H1 (cell line): ENCODE results near the gene IDI2.

Experiments used
- ATF2 ChIP-seq: IDR thresholded peaks from 2 replicates; pipeline ENCODE4 v1.6.1; 2012; ENCODE audit warnings: low read length, inconsistent platforms
- EZH2 ChIP-seq: fragments of 200-600 bp; sonication (generic); IDR thresholded peaks from 2 replicates; pipeline ENCODE4 v1.7.1; 2012; ENCODE audit warnings: low read depth, mild to moderate bottlenecking, moderate library complexity, low read length, inconsistent platforms; ENCODE audit not compliant: severe bottlenecking
- MAFK ChIP-seq: IDR thresholded peaks from 2 replicates; pipeline ENCODE4 v1.6.1; 2012; ENCODE audit warnings: low read depth, mild to moderate bottlenecking, improper control_type of control experiment, low read length
- SIN3A ChIP-seq, 2 experiments: IDR thresholded peaks in 1 of 2; conservative IDR thresholded peaks in 1 of 2; 2 replicates each; pipeline ENCODE4 v1.6.1; 2011 to 2012; ENCODE audit warnings: low read length in 2 of 2, improper control_type of control experiment in 1 of 2, low read depth in 1 of 2, mild to moderate bottlenecking in 1 of 2
- SRF ChIP-seq: IDR thresholded peaks from 2 replicates; pipeline ENCODE4 v1.6.1; 2011; ENCODE audit warnings: mild to moderate bottlenecking, low read depth, low read length, moderate library complexity
- TAF1 ChIP-seq: IDR thresholded peaks from 2 replicates; pipeline ENCODE4 v1.6.1; 2011; ENCODE audit warnings: mild to moderate bottlenecking, low read depth, low read length

- TF ChIP-seq SRF: no peak
- TF ChIP-seq ATF2: no peak
- no peak for TF ChIP-seq TAF1
- no peak for TF ChIP-seq EZH2
- no peak for TF ChIP-seq SIN3A (conservative IDR thresholded peaks at IDR 0.05 in 1 of 2, IDR thresholded peaks at IDR 0.05 in 1 of 2; ENCODE audit: low read depth in 1 of 2, low read length in 2 of 2)
- TF ChIP-seq MAFK: no peak
These were observed 23.8 kb upstream of the IDI2 start for GRCh38 chr10:1049425-1049958.
